ENCODE results near the gene B4GALT6. TPM values are rescaled to one million over a fixed set of nuclear protein-coding genes. Genes with fewer than 3 reads are reported as not detected.

B4GALT6 gene
- total RNA-seq, 2 experiments from 2014 or later = 2.7 to 3.6 TPM

GRCh38 chr18:31596081-31596872, 88.1 kb downstream of the B4GALT6 start:
- Mint-ChIP-seq H3K4me3 (no peak overlapping the region), H3K27ac (no peak overlapping the region), H3K9me3 (no peaks in the 10 kb centered on the region), H3K27me3 (ENCODE audit: low read depth) (peaks cover 8% of the 10 kb centered on the region), H3K36me3 (ENCODE audit: low read depth) (no peaks in the 10 kb centered on the region), H3K4me1 (ENCODE audit: low read depth) (no peaks in the 10 kb centered on the region)
- no peak for DNase-seq
- intact Hi-C loops (cut with micrococcal nuclease) = no loop called here
- CTCF ChIA-PET = interaction anchor here (0.6 kb wide), 1 partner anchor 66 kb away, joined by 5 read pairs; no protein-coding TSS in a partner anchor

DNA sequence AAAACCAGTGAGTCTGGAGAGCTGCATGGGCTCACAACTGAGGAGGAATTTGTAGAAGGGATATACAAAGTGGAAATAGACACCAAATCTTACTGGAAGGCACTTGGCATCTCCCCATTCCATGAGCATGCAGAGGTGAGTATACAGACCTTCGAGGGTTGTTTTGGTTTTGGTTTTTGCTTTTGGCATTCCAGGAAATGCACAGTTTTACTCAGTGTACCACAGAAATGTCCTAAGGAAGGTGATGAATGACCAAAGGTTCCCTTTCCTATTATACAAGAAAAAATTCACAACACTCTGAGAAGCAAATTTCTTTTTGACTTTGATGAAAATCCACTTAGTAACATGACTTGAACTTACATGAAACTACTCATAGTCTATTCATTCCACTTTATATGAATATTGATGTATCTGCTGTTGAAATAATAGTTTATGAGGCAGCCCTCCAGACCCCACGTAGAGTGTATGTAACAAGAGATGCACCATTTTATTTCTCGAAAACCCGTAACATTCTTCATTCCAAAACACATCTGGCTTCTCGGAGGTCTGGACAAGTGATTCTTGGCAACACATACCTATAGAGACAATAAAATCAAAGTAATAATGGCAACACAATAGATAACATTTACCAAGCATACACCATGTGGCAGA, 89.1 kb downstream of the B4GALT6 start:
- intact Hi-C loops (cut with micrococcal nuclease) = no loop called here

GRCh38 chr18:31592506-31593157, 91.7 kb downstream of the B4GALT6 start:
- Mint-ChIP-seq H3K4me1 (ENCODE audit: low read depth) (no peaks in the 10 kb centered on the region), H3K27ac (no peak overlapping the region), H3K9me3 (no peaks in the 10 kb centered on the region), H3K27me3 (ENCODE audit: low read depth) (peaks cover 6% of the 10 kb centered on the region), H3K36me3 (ENCODE audit: low read depth) (no peaks in the 10 kb centered on the region), H3K4me3 (no peak overlapping the region)
- DNase-seq = no peak
- intact Hi-C loops (cut with micrococcal nuclease) = no loop called here
- CTCF ChIA-PET = no interaction called here

More for the DNA sequence above, 89.1 kb downstream of the B4GALT6 start:
- H3K9me3 Mint-ChIP-seq = no peaks in the 10 kb centered on the region
- DNase-seq = no peak
- H3K36me3 Mint-ChIP-seq (ENCODE audit: low read depth) = no peaks in the 10 kb centered on the region
- peaks cover 8% of the 10 kb centered on the region for H3K27me3 Mint-ChIP-seq (ENCODE audit: low read depth)
- no peak overlapping the region for H3K27ac Mint-ChIP-seq
- H3K4me3 Mint-ChIP-seq = no peak overlapping the region
- H3K4me1 Mint-ChIP-seq (ENCODE audit: low read depth) = no peaks in the 10 kb centered on the region
- CTCF ChIA-PET = interaction anchor here (0.7 kb wide), 1 partner anchor 215 kb away, joined by 4 read pairs; no protein-coding TSS in a partner anchor

GRCh38 chr18:31591628-31592027, 92.8 kb downstream of the B4GALT6 start, which contains the start of gene TTR:
Gene TTR, plus strand, starts transcription at chr18:31591877. Its CDS starts 26 bp downstream, at chr18:31591903.
- Mint-ChIP-seq H3K27me3 (ENCODE audit: low read depth) (peaks cover 6% of the 10 kb centered on the region), H3K27ac (no peak within 1 kb of the TSS), H3K4me3 (no peak within 1 kb of the TSS), H3K4me1 (ENCODE audit: low read depth) (no peaks in the 10 kb centered on the region), H3K9me3 (no peaks in the 10 kb centered on the region), H3K36me3 (ENCODE audit: low read depth) (no peaks in the 10 kb centered on the region)
- DNase-seq = no peak
- intact Hi-C loops (cut with micrococcal nuclease) = no loop called here
- CTCF ChIA-PET = no interaction called here

DNA sequence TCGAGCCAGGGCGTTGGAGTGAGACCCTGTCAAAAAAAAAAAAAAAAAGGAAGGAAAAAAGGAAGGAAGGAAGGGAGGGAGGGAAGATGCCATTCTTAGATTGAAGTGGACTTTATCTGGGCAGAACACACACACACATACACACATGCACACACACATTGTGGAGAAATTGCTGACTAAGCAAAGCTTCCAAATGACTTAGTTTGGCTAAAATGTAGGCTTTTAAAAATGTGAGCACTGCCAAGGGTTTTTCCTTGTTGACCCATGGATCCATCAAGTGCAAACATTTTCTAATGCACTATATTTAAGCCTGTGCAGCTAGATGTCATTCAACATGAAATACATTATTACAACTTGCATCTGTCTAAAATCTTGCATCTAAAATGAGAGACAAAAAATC, 93.3 kb downstream of the B4GALT6 start:
- CTCF ChIA-PET = no interaction called here

DNA sequence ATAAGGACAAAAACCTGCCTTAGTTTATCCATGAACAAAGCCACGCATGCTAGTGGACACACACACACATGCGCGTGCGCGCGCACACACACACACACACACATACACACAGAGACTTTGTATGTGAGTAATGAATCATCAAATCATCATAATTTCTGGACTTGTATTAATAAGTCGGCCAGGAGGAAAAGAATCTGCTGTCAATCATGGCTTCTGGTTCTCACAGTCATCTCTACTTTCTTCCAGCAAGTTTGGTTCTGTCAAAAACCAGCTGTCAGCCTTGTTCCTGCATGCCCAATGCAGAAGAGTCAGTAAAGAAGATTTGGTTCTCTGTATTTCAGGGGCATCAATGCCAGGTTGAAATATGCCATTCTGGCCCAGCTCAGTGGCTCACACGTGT, 93.8 kb downstream of the B4GALT6 start:
- Mint-ChIP-seq H3K9me3 (no peaks in the 10 kb centered on the region), H3K36me3 (ENCODE audit: low read depth) (no peaks in the 10 kb centered on the region), H3K4me3 (no peak overlapping the region), H3K4me1 (ENCODE audit: low read depth) (no peaks in the 10 kb centered on the region), H3K27ac (no peak overlapping the region), H3K27me3 (ENCODE audit: low read depth) (peaks cover 6% of the 10 kb centered on the region)
- intact Hi-C loops (cut with micrococcal nuclease) = no loop called here
- CTCF ChIA-PET = no interaction called here
- DNase-seq = no peak

More for the DNA sequence above, 93.3 kb downstream of the B4GALT6 start:
- Mint-ChIP-seq H3K9me3 (no peaks in the 10 kb centered on the region), H3K4me3 (no peak overlapping the region), H3K27me3 (ENCODE audit: low read depth) (peaks cover 6% of the 10 kb centered on the region), H3K27ac (no peak overlapping the region), H3K36me3 (ENCODE audit: low read depth) (no peaks in the 10 kb centered on the region), H3K4me1 (ENCODE audit: low read depth) (no peaks in the 10 kb centered on the region)
- DNase-seq = no peak
- intact Hi-C loops (cut with micrococcal nuclease) = no loop called here

GRCh38 chr18:31587529-31587928, 96.9 kb downstream of the B4GALT6 start:
- H3K4me3 Mint-ChIP-seq = no peak overlapping the region
- H3K9me3 Mint-ChIP-seq = no peaks in the 10 kb centered on the region
- CTCF ChIA-PET = interaction anchor here (1.8 kb wide), 1 partner anchor 135 kb away, joined by 4 read pairs; no protein-coding TSS in a partner anchor
- intact Hi-C loops (cut with micrococcal nuclease) = no loop called here
- no peak overlapping the region for H3K27ac Mint-ChIP-seq
- H3K36me3 Mint-ChIP-seq (ENCODE audit: low read depth) = no peaks in the 10 kb centered on the region
- H3K4me1 Mint-ChIP-seq (ENCODE audit: low read depth) = no peaks in the 10 kb centered on the region
- H3K27me3 Mint-ChIP-seq (ENCODE audit: low read depth) = peaks cover 5% of the 10 kb centered on the region
- no peak for DNase-seq

DNA sequence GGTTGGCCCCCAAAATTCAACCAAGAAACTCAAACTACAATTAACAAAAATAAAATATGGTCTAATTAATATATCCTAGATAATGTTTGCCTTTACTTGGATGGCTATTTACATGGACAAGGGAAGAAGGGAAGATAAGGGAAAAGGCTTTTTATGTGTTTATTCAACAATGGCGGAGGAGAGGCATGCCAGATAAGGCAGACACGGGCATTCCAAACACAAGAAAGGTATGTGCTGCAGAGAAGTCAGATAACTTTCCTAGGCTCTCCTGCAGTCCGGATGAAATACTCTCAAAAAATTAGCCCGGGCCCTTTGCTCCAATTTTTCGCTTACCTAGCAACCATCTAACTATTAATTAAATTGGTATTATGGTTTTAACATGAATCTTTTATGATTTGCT, 97.8 kb downstream of the B4GALT6 start:
- H3K27ac Mint-ChIP-seq = no peak overlapping the region

DNA sequence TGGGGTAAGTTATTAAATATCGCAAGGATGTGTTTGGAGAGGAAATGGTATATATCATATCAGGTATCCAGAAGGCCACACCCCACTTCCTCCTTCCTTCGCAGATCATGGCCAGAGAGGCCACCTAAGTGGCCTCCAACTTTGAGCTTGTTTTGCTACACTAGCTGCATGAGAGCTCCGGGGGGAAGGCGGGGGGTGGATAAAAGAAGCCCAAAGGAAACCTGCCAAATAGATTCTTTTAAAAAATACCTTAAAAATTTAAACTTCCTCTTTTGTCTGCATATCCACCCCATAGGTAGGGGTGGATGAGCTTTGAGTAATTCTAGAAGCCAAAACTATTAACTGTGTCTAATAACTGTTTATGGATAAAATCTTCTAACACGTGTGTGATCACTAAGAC, 98.4 kb downstream of the B4GALT6 start:
- DNase-seq = no peak
- Mint-ChIP-seq H3K27me3 (ENCODE audit: low read depth) (peaks cover 5% of the 10 kb centered on the region), H3K4me1 (ENCODE audit: low read depth) (no peaks in the 10 kb centered on the region), H3K36me3 (ENCODE audit: low read depth) (no peaks in the 10 kb centered on the region), H3K9me3 (no peaks in the 10 kb centered on the region), H3K27ac (no peak overlapping the region), H3K4me3 (no peak overlapping the region)
- CTCF ChIA-PET = interaction anchor here (0.6 kb wide), 1 partner anchor 67 kb away, joined by 3 read pairs; no protein-coding TSS in a partner anchor
- intact Hi-C loops (cut with micrococcal nuclease) = no loop called here

More for the DNA sequence above, 97.8 kb downstream of the B4GALT6 start:
- no peaks in the 10 kb centered on the region for H3K9me3 Mint-ChIP-seq
- no peaks in the 10 kb centered on the region for H3K4me1 Mint-ChIP-seq (ENCODE audit: low read depth)
- intact Hi-C loops (cut with micrococcal nuclease) = no loop called here
- H3K36me3 Mint-ChIP-seq (ENCODE audit: low read depth) = no peaks in the 10 kb centered on the region
- CTCF ChIA-PET = no interaction called here
- H3K4me3 Mint-ChIP-seq = no peak overlapping the region
- peaks cover 5% of the 10 kb centered on the region for H3K27me3 Mint-ChIP-seq (ENCODE audit: low read depth)
- DNase-seq = no peak

DNA sequence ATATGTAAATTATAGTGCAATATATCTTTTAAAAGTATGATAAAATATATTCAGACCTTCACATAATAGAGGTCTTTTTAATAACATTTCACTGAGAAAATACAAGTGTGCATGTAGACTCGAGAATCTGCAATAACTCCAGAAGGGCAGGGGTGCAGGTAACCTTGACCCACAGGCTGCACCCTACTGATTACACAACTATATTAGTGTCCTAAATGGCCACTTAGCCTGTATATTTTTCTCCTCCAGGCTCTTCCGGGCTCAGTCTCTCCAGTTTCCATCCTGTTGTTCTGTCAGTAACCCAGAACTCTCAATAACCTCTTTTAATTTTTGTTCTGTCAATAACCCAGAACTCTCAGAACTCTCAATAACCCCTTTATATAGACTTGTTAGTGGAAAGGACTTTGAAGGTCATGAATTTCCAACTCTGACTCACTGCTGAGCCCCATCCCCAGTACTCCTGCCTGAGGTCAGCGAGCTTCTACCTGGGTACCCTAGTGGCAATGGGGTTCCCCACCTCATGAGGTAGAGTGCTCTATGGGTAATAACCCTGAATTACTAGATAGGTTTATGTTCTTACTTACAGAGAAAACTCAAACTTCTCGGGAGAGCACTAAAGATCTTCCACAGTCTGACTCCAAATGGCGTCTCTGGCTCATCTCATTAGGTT, 101.1 kb downstream of the B4GALT6 start:
- Mint-ChIP-seq H3K9me3 (no peaks in the 10 kb centered on the region), H3K36me3 (ENCODE audit: low read depth) (no peaks in the 10 kb centered on the region), H3K4me3 (no peak overlapping the region), H3K27me3 (ENCODE audit: low read depth) (peaks cover 2% of the 10 kb centered on the region), H3K4me1 (ENCODE audit: low read depth) (no peaks in the 10 kb centered on the region), H3K27ac (no peak overlapping the region)
- CTCF ChIA-PET = no interaction called here
- intact Hi-C loops (cut with micrococcal nuclease) = no loop called here
- no peak for DNase-seq

DNA sequence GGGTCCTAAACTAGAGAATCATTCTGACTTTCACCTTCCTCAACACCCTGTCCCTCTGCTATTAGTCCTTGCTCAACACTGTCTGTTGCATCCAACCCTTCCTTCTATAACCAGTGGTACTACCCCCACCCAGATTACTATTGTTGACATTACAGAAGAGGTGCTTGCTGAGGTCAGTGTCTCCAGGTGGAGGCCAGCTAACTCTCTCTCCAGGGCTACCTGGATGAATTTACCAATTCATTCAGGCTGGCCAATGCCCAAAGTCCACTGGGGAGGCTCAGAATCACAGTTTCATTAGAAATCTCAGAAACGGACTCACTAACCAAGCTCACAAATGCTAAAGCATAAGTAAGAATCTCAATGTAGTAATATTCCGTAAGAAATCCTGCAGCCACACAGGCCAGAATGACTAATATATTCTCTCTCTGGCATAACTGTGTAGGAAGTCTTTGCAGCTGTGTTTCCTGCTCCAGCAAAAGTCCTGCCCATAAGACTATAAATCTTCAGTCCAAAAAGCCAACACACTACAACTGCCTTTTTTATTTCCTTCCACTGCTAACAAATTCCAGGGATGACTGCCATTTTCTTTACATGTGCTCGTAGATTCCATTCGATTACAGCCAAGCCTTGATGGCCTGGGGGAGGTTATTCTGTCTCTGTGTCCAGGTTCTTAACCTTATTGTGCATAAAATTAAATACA, 102.7 kb downstream of the B4GALT6 start:
- intact Hi-C loops (cut with micrococcal nuclease) = no loop called here
- H3K4me1 Mint-ChIP-seq (ENCODE audit: low read depth) = no peaks in the 10 kb centered on the region
- H3K27me3 Mint-ChIP-seq (ENCODE audit: low read depth) = peaks cover 2% of the 10 kb centered on the region
- no peaks in the 10 kb centered on the region for H3K9me3 Mint-ChIP-seq
- H3K27ac Mint-ChIP-seq = no peak overlapping the region
- CTCF ChIA-PET = no interaction called here
- DNase-seq = no peak
- H3K4me3 Mint-ChIP-seq = no peak overlapping the region
- H3K36me3 Mint-ChIP-seq (ENCODE audit: low read depth) = no peaks in the 10 kb centered on the region

Data from activated naive CD4-positive, alpha-beta T cell treated with anti-CD3 and anti-CD28 coated beads for 36 hours (primary cell).